GM12878 (cell line): ENCODE data around the gene SMG6. TPM values are rescaled to one million over a fixed set of nuclear protein-coding genes. Genes with fewer than 3 reads are reported as not detected.

Experiments
- ATAC-seq: fragments of 200-7000 bp; cut with Tn5 transposase; 3 replicates; pipeline ENCODE4 v1.9.1; 2020; ENCODE audit warnings: mild to moderate bottlenecking, moderate library complexity
- BruUV-seq: library from RNA; stranded (reverse); fragments of 400-500 nt; replicated peaks from 2 replicates; lab custom pipeline; 2021; lab: Mats Ljungman, UMichigan
- CTCF ChIA-PET: fragments of 300-600 bp; sonication (Branson Sonifier 250); formaldehyde crosslinking; extraction: SDS; loops from one replicate; lab custom pipeline; 2021; ENCODE audit warnings: inconsistent platforms; lab: Yijun Ruan, JAX
- POLR2A ChIA-PET: fragments of 350-600 bp; formaldehyde crosslinking; extraction: SDS; loops from one replicate; lab custom pipeline; 2021; ENCODE audit warnings: inconsistent platforms; lab: Charles Lee
- RAD21 ChIA-PET: fragments of 300-600 bp; sonication (Branson Sonifier 250); formaldehyde crosslinking; loops from one replicate; lab custom pipeline; 2023; ENCODE audit warnings: antibody characterized with exemption; ENCODE audit not compliant: unreplicated experiment; lab: Charles Lee
- SMC1A ChIA-PET: fragments of 300-600 bp; sonication (Branson Sonifier 250); formaldehyde crosslinking; loops from one replicate; lab custom pipeline; 2023; ENCODE audit not compliant: unreplicated experiment, uncharacterized antibody; lab: Charles Lee
- DNase-seq: peaks from one replicate; pipeline ENCODE4 v3.0.0-alpha.2; 2011; ENCODE audit warnings: low read depth, low spot score
- FAIRE-seq: peaks from 3 replicates; lab custom pipeline; 2011; peaks lifted over from hg19 to GRCh38; lab: Jason Lieb, UNC
- H2AFZ ChIP-seq: 2 replicates; pipeline ENCODE4 v1.6.0; 2011; ENCODE audit warnings: low read depth, low read length, control low read depth; ENCODE audit not compliant: control insufficient read depth
- H3K27ac ChIP-seq: 2 replicates; pipeline ENCODE4 v1.5.1; 2011; ENCODE audit warnings: control low read depth; ENCODE audit not compliant: control insufficient read depth, insufficient read depth
- H3K27me3 ChIP-seq, 2 experiments: replicated peaks in 1 of 2; 2 replicates each; pipeline versions ENCODE4 v1.6.0 to v1.6.1; 2011; ENCODE audit warnings: low read length in 1 of 2; ENCODE audit not compliant: control insufficient read depth in 2 of 2, insufficient read depth in 2 of 2
- H3K36me3 ChIP-seq, 2 experiments: 2 replicates each; pipeline ENCODE4 v1.5.1; 2011; ENCODE audit warnings: low read length in 1 of 2; ENCODE audit not compliant: control insufficient read depth in 2 of 2, insufficient read depth in 2 of 2
- H3K4me1 ChIP-seq: 2 replicates; pipeline ENCODE4 v1.6.1; 2011; ENCODE audit warnings: mild to moderate bottlenecking, low read length, moderate library complexity, mixed read lengths; ENCODE audit not compliant: control insufficient read depth, insufficient read depth
- H3K4me2 ChIP-seq: 2 replicates; pipeline ENCODE4 v1.6.0; 2011; ENCODE audit warnings: control low read depth; ENCODE audit not compliant: control insufficient read depth, insufficient read depth
- H3K4me3 ChIP-seq: fragments of 200-600 bp; sonication (generic); 2 replicates; pipeline ENCODE4 v1.5.1; 2016
- H3K79me2 ChIP-seq: 2 replicates; pipeline ENCODE4 v1.6.0; 2011; ENCODE audit warnings: low read length; ENCODE audit not compliant: control insufficient read depth, insufficient read depth
- H3K9ac ChIP-seq: 2 replicates; pipeline ENCODE4 v1.8.0; 2011; ENCODE audit warnings: low read length, control low read depth, mixed read lengths; ENCODE audit not compliant: control insufficient read depth, insufficient read depth
- H3K9me3 ChIP-seq: replicated peaks from 3 replicates; pipeline ENCODE4 v1.5.1; 2011; ENCODE audit warnings: mild to moderate bottlenecking, low read length; ENCODE audit not compliant: control insufficient read depth, insufficient read depth
- H4K20me1 ChIP-seq: 2 replicates; pipeline ENCODE4 v1.6.0; 2011; ENCODE audit not compliant: control insufficient read depth, insufficient read depth
- BRCA1 ChIP-seq: IDR thresholded peaks from 2 replicates; pipeline ENCODE4 v1.6.1; 2011; ENCODE audit warnings: low read depth, low read length, improper control_type of control experiment
- FOXK2 ChIP-seq: fragments of 450-650 bp; IDR thresholded peaks from 2 replicates; pipeline ENCODE4 v1.6.1; 2017; ENCODE audit warnings: mild to moderate bottlenecking, moderate library complexity
- IKZF1 ChIP-seq: fragments of 450-650 bp; conservative IDR thresholded peaks from 2 replicates; pipeline ENCODE4 v1.6.1; 2017; ENCODE audit warnings: antibody characterized with exemption, mild to moderate bottlenecking
- MTA3 ChIP-seq: IDR thresholded peaks from 2 replicates; pipeline ENCODE4 v1.6.1; 2012; ENCODE audit warnings: low read length, inconsistent platforms, borderline replicate concordance
- NR2F1 ChIP-seq: fragments of 450-650 bp; conservative IDR thresholded peaks from 2 replicates; pipeline ENCODE4 v1.6.1; 2017; ENCODE audit warnings: mild to moderate bottlenecking
- ZBED1 ChIP-seq: IDR thresholded peaks from 2 replicates; pipeline ENCODE4 v1.6.1; 2016; ENCODE audit warnings: borderline replicate concordance
- whole genome bisulfite sequencing: methylation state at CpG from one replicate; pipeline ENCODE4 v1.1.6; 2016; ENCODE audit warnings: low lambda C conversion rate; ENCODE audit not compliant: insufficient replicate concordance, insufficient coverage; ENCODE audit errors: missing lambda C conversion rate; 5-methylcytosine and 5-hydroxymethylcytosine counted together
- in situ Hi-C: fragments of 300-500 bp; cut with MboI; formaldehyde crosslinking; loops from 9 replicates; pipeline ENCODE4 v1.14.3; 2018; ENCODE audit warnings: mixed read lengths
- intact Hi-C: fragments of 100-400 bp; cut with micrococcal nuclease; formaldehyde crosslinking; loops from one replicate; pipeline ENCODE4 v1.14.2; 2022; ENCODE audit not compliant: unreplicated experiment
- polyA plus RNA-seq, 11 experiments: library from polyadenylated mRNA; depleted of rRNA in 4 of 11; unstranded in 6 of 11; stranded (reverse) in 5 of 11; fragments of >200 nt; fragmentation: Nextera tagmentation in 4 of 11; fragmentation: Illumina TruSeq in 1 of 11; extraction: Ambion mirVana in 4 of 11; extraction: Trizol in 1 of 11; gene quantifications; 1 replicate in 1 of 11; 2 replicates in 10 of 11; pipeline versions ENCODE4 v1.2.1 to v1.2.3, GENCODE V29; 2011 to 2016; ENCODE audit warnings: inconsistent platforms in 2 of 11, missing spikeins in 2 of 11, low read depth in 1 of 11
- total RNA-seq, 4 experiments: library from RNA; depleted of rRNA in 3 of 4; stranded (reverse); fragments of >200 nt in 3 of 4; fragmentation: Illumina TruSeq in 1 of 4; extraction: Trizol in 1 of 4; gene quantifications; 2 replicates each; pipeline versions ENCODE4 v1.2.1 to v1.2.3, GENCODE V29; 2013 to 2021
- TF ChIP-seq, protein P1 (sequence below): fragments of 450-650 bp; IDR thresholded peaks from 2 replicates; pipeline ENCODE4 v1.6.1; 2017; ENCODE audit warnings: antibody characterized with exemption, mild to moderate bottlenecking, moderate library complexity
- TF ChIP-seq, protein P2 (sequence below): IDR thresholded peaks from 2 replicates; pipeline ENCODE4 v1.6.1; 2011; ENCODE audit warnings: borderline replicate concordance, low read depth, mild to moderate bottlenecking, moderate library complexity, low read length; ENCODE audit not compliant: insufficient read depth, poor library complexity, severe bottlenecking

The SMG6 gene
- total and polyA plus RNA-seq, 10 of the 15 experiments (the other 5 are each of a cell fraction or from before 2014, with no cell fraction given), result 0.58 to 28.7 (median 15.7) TPM

DNA sequence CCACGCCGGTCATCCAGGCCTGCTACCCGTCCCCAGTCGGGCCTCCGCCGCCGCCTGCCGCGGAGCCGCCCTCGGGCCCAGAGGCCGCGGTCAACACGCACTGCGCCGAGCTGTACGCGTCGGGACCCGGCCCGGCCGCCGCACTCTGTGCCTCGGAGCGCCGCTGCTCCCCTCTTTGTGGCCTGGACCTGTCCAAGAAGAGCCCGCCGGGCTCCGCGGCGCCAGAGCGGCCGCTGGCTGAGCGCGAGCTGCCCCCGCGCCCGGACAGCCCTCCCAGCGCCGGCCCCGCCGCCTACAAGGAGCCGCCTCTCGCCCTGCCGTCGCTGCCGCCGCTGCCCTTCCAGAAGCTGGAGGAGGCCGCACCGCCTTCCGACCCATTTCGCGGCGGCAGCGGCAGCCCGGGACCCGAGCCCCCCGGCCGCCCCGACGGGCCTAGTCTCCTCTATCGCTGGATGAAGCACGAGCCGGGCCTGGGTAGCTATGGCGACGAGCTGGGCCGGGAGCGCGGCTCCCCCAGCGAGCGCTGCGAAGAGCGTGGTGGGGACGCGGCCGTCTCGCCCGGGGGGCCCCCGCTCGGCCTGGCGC is 246.3 kb downstream of the SMG6 start:
- Histone ChIP-seq H3K9me3 (no peaks in the 10 kb centered on the region; the same call in 2 of the 3 replicates), H4K20me1 (no peaks in the 10 kb centered on the region), H3K4me3 (peak overlapping the region; percentile 95), H3K27me3 (no peaks in the 10 kb centered on the region), H3K79me2 (peaks cover 59% of the 10 kb centered on the region), H3K4me1 (peaks cover 29% of the 10 kb centered on the region), H3K9ac (peak overlapping the region; percentile 80; the same call in 1 of the 2 replicates), H3K36me3 (peaks cover 10 to 22% of the 10 kb centered on the region in 2 experiments), H3K4me2 (peak overlapping the region; percentile 81), H3K27ac (peak overlapping the region; percentile 84), H2AFZ (no peak overlapping the region)
- no peak for DNase-seq
- no peak for FAIRE-seq
- SMC1A ChIA-PET, result interaction anchor here (0.8 to 8.6 kb wide), 19 partner anchors 12 to 229 kb away, joined by 3 to 141 read pairs (median 6); no protein-coding TSS in a partner anchor
- CTCF ChIA-PET, result interaction anchor here (0.7 to 8.4 kb wide), 20 partner anchors 12 to 336 kb away, joined by 3 to 265 read pairs (median 13); partner anchors contain the start of genes SMG6 and SRR
- TF ChIP-seq, protein P1, sequence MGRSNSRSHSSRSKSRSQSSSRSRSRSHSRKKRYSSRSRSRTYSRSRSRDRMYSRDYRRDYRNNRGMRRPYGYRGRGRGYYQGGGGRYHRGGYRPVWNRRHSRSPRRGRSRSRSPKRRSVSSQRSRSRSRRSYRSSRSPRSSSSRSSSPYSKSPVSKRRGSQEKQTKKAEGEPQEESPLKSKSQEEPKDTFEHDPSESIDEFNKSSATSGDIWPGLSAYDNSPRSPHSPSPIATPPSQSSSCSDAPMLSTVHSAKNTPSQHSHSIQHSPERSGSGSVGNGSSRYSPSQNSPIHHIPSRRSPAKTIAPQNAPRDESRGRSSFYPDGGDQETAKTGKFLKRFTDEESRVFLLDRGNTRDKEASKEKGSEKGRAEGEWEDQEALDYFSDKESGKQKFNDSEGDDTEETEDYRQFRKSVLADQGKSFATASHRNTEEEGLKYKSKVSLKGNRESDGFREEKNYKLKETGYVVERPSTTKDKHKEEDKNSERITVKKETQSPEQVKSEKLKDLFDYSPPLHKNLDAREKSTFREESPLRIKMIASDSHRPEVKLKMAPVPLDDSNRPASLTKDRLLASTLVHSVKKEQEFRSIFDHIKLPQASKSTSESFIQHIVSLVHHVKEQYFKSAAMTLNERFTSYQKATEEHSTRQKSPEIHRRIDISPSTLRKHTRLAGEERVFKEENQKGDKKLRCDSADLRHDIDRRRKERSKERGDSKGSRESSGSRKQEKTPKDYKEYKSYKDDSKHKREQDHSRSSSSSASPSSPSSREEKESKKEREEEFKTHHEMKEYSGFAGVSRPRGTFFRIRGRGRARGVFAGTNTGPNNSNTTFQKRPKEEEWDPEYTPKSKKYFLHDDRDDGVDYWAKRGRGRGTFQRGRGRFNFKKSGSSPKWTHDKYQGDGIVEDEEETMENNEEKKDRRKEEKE, result 0 out of 2 replicates have a peak, but pooled peaks have one; percentile 1
- TF ChIP-seq BRCA1, result no peak
- TF ChIP-seq, protein P2, sequence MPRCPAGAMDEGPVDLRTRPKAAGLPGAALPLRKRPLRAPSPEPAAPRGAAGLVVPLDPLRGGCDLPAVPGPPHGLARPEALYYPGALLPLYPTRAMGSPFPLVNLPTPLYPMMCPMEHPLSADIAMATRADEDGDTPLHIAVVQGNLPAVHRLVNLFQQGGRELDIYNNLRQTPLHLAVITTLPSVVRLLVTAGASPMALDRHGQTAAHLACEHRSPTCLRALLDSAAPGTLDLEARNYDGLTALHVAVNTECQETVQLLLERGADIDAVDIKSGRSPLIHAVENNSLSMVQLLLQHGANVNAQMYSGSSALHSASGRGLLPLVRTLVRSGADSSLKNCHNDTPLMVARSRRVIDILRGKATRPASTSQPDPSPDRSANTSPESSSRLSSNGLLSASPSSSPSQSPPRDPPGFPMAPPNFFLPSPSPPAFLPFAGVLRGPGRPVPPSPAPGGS, result peak; percentile 6
- peak; percentile 27 for TF ChIP-seq IKZF1
- TF ChIP-seq FOXK2, result no peak
- TF ChIP-seq ZBED1, result 0 out of 2 replicates have a peak, but pooled peaks have one; percentile 20
- TF ChIP-seq NR2F1, result peak; percentile 8; the same call in 1 of the 2 replicates
- TF ChIP-seq MTA3, result no peak
- no peak for ATAC-seq
- 29% methylated on average over 68 of the region's 81 CpGs for WGBS
- BruUV-seq, result no TSS peak
- POLR2A ChIA-PET, result interaction anchor here (0.9 to 6.7 kb wide), 17 partner anchors 12 to 210 kb away, joined by 3 to 61 read pairs (median 5); no protein-coding TSS in a partner anchor
- RAD21 ChIA-PET, result interaction anchor here (0.5 to 8.4 kb wide), 16 partner anchors 13 to 341 kb away, joined by 3 to 271 read pairs (median 16); no protein-coding TSS in a partner anchor
- in situ Hi-C loops, result no loop called here
- intact Hi-C loops, result loop anchor here (5.0 kb wide), 1 partner anchor 35 kb away; no protein-coding TSS in a partner anchor
